Uterus (tissue), 2 donors: ENCODE data around the gene ARHGEF17.

Source experiments
- CTCF ChIP-seq, 4 experiments: fragments of 200-600 bp in 2 of 4; fragments of 450-650 bp in 2 of 4; sonication (generic) in 2 of 4; IDR thresholded peaks; one replicate each; pipeline ENCODE4 v1.5.1; 2016 to 2019; ENCODE audit warnings: antibody characterized with exemption in 4 of 4, mild to moderate bottlenecking in 2 of 4, moderate library complexity in 1 of 4
- POLR2A ChIP-seq, 2 donors: fragments of 450-650 bp; IDR thresholded peaks; one replicate each; pipeline ENCODE4 v1.6.1; 2016; ENCODE audit warnings: antibody characterized with exemption in 2 of 2, mild to moderate bottlenecking in 1 of 2, moderate library complexity in 1 of 2

- TF ChIP-seq CTCF (IDR thresholded peaks at IDR 0.05) (no peak), POLR2A (IDR thresholded peaks at IDR 0.05) (no peak)
Observed at GRCh38 chr11:73290536-73290935, 17.5 kb upstream of the ARHGEF17 start.
